NB4 (cell line): ENCODE data around the gene CSRP1.

Experiments
- CTCF ChIP-seq: IDR thresholded peaks from one replicate; pipeline ENCODE4 v1.5.1; 2012; ENCODE audit warnings: low read depth, low read length
- MAX ChIP-seq: IDR thresholded peaks from 2 replicates; pipeline ENCODE4 v1.6.1; 2011; ENCODE audit warnings: low read depth, low read length
- MYC ChIP-seq: IDR thresholded peaks from 2 replicates; pipeline ENCODE4 v1.6.1; 2011; ENCODE audit warnings: low read depth, low read length
- POLR2A ChIP-seq: IDR thresholded peaks from 2 replicates; pipeline ENCODE4 v1.6.1; 2011; ENCODE audit warnings: mild to moderate bottlenecking; ENCODE audit not compliant: insufficient read length; ENCODE audit errors: extremely low read depth

GRCh38 chr1:201551877-201552731 is 45.2 kb upstream of the CSRP1 start:
- TF ChIP-seq MYC (no peak), CTCF (no peak), POLR2A (no peak), MAX (no peak)
